HepG2 (cell line): ENCODE data around the gene ZFPL1. TPM values are rescaled to one million over a fixed set of nuclear protein-coding genes. Genes with fewer than 3 reads are reported as not detected.

Experiments
- ATAC-seq: fragments of 200-7000 bp; cut with Tn5 transposase; 3 replicates; pipeline ENCODE4 v1.9.1; 2020; ENCODE audit warnings: mild to moderate bottlenecking, moderate library complexity
- BruUV-seq: library from RNA; stranded (reverse); fragments of 400-500 nt; replicated peaks from 2 replicates; lab custom pipeline; 2021; lab: Mats Ljungman, UMichigan
- CTCF ChIA-PET: fragments of 300-600 bp; formaldehyde crosslinking; extraction: SDS; loops from one replicate; lab custom pipeline; 2021; ENCODE audit warnings: low total read pairs, inconsistent platforms, low intra/inter-chr PET ratio; lab: Yijun Ruan, JAX
- POLR2A ChIA-PET: fragments of 350-600 bp; sonication (Branson Sonifier 250); formaldehyde crosslinking; loops from one replicate; lab custom pipeline; 2020; ENCODE audit warnings: antibody characterized with exemption, inconsistent platforms; lab: Yijun Ruan, JAX
- DNase-seq: peaks from one replicate; pipeline ENCODE4 v3.0.0-alpha.2; 2015; ENCODE audit warnings: low spot score
- FAIRE-seq: peaks from 3 replicates; lab custom pipeline; 2011; peaks lifted over from hg19 to GRCh38; lab: Jason Lieb, UNC
- H2AFZ ChIP-seq: one replicate; pipeline ENCODE4 v1.6.1; 2011; ENCODE audit warnings: low read length, inconsistent platforms
- H3K27ac ChIP-seq: fragments of 300-600 bp; 3 replicates; pipeline ENCODE4 v1.8.0; 2011; ENCODE audit warnings: mixed run types, mild to moderate bottlenecking, mixed read lengths, low read length, inconsistent platforms; ENCODE audit not compliant: insufficient read depth; ENCODE audit errors: extremely low read length
- H3K27me3 ChIP-seq, 2 experiments: fragments of 200-600 bp in 1 of 2; 2 replicates in 1 of 2; 3 replicates in 1 of 2; pipeline versions ENCODE4 v1.6.0 to v1.8.0; 2011; ENCODE audit warnings: low read length in 2 of 2, mild to moderate bottlenecking in 2 of 2, moderate library complexity in 2 of 2, inconsistent platforms in 1 of 2; ENCODE audit not compliant: insufficient read depth in 2 of 2, control insufficient read depth in 1 of 2
- H3K36me3 ChIP-seq, 2 experiments: fragments of 200-600 bp in 1 of 2; replicated peaks in 1 of 2; 2 replicates in 1 of 2; 3 replicates in 1 of 2; pipeline versions ENCODE4 v1.5.1 to v1.8.0; 2011; ENCODE audit warnings: low read length in 2 of 2, inconsistent platforms in 1 of 2; ENCODE audit not compliant: insufficient read depth in 2 of 2, control insufficient read depth in 1 of 2
- H3K4me1 ChIP-seq: 2 replicates; pipeline ENCODE4 v1.5.1; 2012; ENCODE audit warnings: low read length, inconsistent platforms; ENCODE audit not compliant: insufficient read depth
- H3K4me2 ChIP-seq: 2 replicates; pipeline ENCODE4 v1.6.0; 2011; ENCODE audit warnings: low read depth, low read length, inconsistent platforms
- H3K4me3 ChIP-seq, 3 experiments: fragments of 200-600 bp in 1 of 3; sonication (generic), shearing (Covaris generic) in 1 of 3; replicated peaks in 1 of 3; 2 replicates each; pipeline ENCODE4 v1.5.1; 2011 to 2016; ENCODE audit warnings: low read length in 3 of 3, inconsistent platforms in 2 of 3, low read depth in 2 of 3, mild to moderate bottlenecking in 2 of 3, control low read depth in 1 of 3, mixed read lengths in 1 of 3; ENCODE audit not compliant: insufficient read depth in 1 of 3
- H3K79me2 ChIP-seq: one replicate; pipeline ENCODE4 v1.6.1; 2011; ENCODE audit warnings: low read length, inconsistent platforms; ENCODE audit not compliant: insufficient read depth
- H3K9ac ChIP-seq: 2 replicates; pipeline ENCODE4 v1.6.0; 2011; ENCODE audit warnings: mild to moderate bottlenecking, low read depth, low read length, inconsistent platforms; ENCODE audit not compliant: insufficient read depth
- H3K9me3 ChIP-seq: 2 replicates; pipeline ENCODE4 v1.5.1; 2012; ENCODE audit warnings: mild to moderate bottlenecking, low read length
- H4K20me1 ChIP-seq: 2 replicates; pipeline ENCODE4 v1.6.0; 2011; ENCODE audit warnings: inconsistent platforms, mild to moderate bottlenecking, low read length, moderate library complexity; ENCODE audit not compliant: insufficient read depth
- MATR3 ChIP-seq: sonication (generic); formaldehyde crosslinking; IDR thresholded peaks from 2 replicates; pipeline ENCODE4 v1.4.0; 2020; ENCODE audit warnings: missing genetic modification reagents
- SMAD3 ChIP-seq: sonication (generic); formaldehyde crosslinking; IDR thresholded peaks from 2 replicates; pipeline ENCODE4 v1.4.0; 2020; ENCODE audit warnings: missing genetic modification reagents
- ZNF136 ChIP-seq: sonication (generic); formaldehyde crosslinking; IDR thresholded peaks from 2 replicates; pipeline ENCODE4 v1.8.1; 2022; ENCODE audit warnings: low read depth, mild to moderate bottlenecking, moderate library complexity, missing genetic modification reagents
- WGBS: methylation state at CpG from one replicate; pipeline ENCODE4 v1.1.6; 2017; ENCODE audit warnings: low lambda C conversion rate; 5-methylcytosine and 5-hydroxymethylcytosine counted together
- in situ Hi-C: cut with HindIII; loops from 2 replicates; pipeline ENCODE4 v1.10.0; 2017; ENCODE audit warnings: low pct_unique_long_range_greater_than_20kb; ENCODE audit not compliant: extremely low pct_ligation_motif_present
- intact Hi-C: fragments of 100-400 bp; cut with micrococcal nuclease; formaldehyde crosslinking; loops from one replicate; pipeline ENCODE4 v1.10.0; 2022; ENCODE audit not compliant: unreplicated experiment
- polyA plus RNA-seq, 8 experiments: library from polyadenylated mRNA; depleted of rRNA in 3 of 8; stranded (reverse) in 7 of 8; unstranded in 1 of 8; fragments of >200 nt; fragmentation: Illumina TruSeq in 4 of 8; extraction: Trizol in 4 of 8; gene quantifications; 2 replicates each; pipeline versions ENCODE4 v1.2.1 to v1.2.3, GENCODE V29; 2011 to 2016; ENCODE audit warnings: low read depth in 4 of 8, missing spikeins in 1 of 8, mixed read lengths in 1 of 8; ENCODE audit not compliant: insufficient read depth in 1 of 8
- total RNA-seq, 5 experiments: library from RNA; depleted of rRNA; stranded (reverse); fragments of >200 nt; fragmentation: Illumina TruSeq; extraction: Trizol; gene quantifications; 2 replicates each; pipeline ENCODE4 v1.2.3, GENCODE V29; 2016; ENCODE audit warnings: low read depth in 1 of 5
- TF ChIP-seq, protein P1 (sequence below): sonication (generic); formaldehyde crosslinking; IDR thresholded peaks from 2 replicates; pipeline ENCODE4 v1.5.1; 2020; ENCODE audit warnings: mild to moderate bottlenecking, missing genetic modification reagents, moderate library complexity

The ZFPL1 gene
- total and polyA plus RNA-seq, 2 of the 13 experiments (the other 11 are each of a cell fraction or from before 2014, with no cell fraction given): 32.2 to 56.0 TPM

DNA sequence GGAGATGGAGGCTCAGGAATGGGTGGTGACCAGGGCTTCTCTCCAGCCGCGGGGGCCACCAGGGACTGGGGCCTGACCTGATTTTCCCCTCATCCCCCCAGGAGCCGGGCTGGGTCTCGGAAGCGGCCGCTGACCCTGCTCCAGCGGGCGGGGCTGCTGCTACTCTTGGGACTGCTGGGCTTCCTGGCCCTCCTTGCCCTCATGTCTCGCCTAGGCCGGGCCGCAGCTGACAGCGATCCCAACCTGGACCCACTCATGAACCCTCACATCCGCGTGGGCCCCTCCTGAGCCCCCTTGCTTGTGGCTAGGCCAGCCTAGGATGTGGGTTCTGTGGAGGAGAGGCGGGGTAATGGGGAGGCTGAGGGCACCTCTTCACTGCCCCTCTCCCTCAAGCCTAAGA is 3.8 kb downstream of the ZFPL1 start (continued):
- TF ChIP-seq, protein P1, sequence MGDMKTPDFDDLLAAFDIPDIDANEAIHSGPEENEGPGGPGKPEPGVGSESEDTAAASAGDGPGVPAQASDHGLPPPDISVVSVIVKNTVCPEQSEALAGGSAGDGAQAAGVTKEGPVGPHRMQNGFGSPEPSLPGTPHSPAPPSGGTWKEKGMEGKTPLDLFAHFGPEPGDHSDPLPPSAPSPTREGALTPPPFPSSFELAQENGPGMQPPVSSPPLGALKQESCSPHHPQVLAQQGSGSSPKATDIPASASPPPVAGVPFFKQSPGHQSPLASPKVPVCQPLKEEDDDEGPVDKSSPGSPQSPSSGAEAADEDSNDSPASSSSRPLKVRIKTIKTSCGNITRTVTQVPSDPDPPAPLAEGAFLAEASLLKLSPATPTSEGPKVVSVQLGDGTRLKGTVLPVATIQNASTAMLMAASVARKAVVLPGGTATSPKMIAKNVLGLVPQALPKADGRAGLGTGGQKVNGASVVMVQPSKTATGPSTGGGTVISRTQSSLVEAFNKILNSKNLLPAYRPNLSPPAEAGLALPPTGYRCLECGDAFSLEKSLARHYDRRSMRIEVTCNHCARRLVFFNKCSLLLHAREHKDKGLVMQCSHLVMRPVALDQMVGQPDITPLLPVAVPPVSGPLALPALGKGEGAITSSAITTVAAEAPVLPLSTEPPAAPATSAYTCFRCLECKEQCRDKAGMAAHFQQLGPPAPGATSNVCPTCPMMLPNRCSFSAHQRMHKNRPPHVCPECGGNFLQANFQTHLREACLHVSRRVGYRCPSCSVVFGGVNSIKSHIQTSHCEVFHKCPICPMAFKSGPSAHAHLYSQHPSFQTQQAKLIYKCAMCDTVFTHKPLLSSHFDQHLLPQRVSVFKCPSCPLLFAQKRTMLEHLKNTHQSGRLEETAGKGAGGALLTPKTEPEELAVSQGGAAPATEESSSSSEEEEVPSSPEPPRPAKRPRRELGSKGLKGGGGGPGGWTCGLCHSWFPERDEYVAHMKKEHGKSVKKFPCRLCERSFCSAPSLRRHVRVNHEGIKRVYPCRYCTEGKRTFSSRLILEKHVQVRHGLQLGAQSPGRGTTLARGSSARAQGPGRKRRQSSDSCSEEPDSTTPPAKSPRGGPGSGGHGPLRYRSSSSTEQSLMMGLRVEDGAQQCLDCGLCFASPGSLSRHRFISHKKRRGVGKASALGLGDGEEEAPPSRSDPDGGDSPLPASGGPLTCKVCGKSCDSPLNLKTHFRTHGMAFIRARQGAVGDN (CRISPR knock-in tag): 0 out of 2 replicates have a peak, but pooled peaks have one; percentile 9

DNA sequence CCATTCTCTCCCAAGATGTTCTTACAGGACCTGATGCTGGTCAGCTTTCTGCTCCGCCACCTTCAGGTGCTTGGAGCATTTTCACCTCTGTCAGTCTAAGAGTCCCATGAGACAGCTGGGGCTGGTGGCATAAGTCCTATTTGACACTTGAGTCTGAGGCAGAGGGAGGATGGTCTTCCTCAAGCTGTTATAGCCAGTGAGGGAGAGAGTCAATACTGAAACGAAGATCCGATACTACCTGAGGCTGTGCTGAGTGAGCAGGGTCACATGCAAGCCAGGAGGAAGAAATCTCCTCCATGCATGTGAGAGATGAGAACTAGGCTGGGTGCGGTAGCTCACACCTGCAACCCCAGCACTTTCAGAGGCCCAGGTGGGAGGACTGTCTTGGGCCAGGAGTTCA is 5.6 kb downstream of the ZFPL1 start:
- no peak overlapping the region for H2AFZ ChIP-seq
- TF ChIP-seq ZNF136 (CRISPR knock-in tag): no peak
- no peak for TF ChIP-seq SMAD3
- no peak for TF ChIP-seq MATR3
- TF ChIP-seq, all 625 proteins: peak for 0
- no peaks in the 10 kb centered on the region for H3K27me3 ChIP-seq
- no peak overlapping the region for H3K4me2 ChIP-seq
- peaks cover 38% of the 10 kb centered on the region for H3K4me1 ChIP-seq
- DNase-seq (no peak), ATAC-seq (no peak), FAIRE-seq (no peak)
- H3K4me3 ChIP-seq: no peak overlapping the region
- intact Hi-C loops (no loop called here), in situ Hi-C loops (no loop called here)
- no peak overlapping the region for H3K27ac ChIP-seq
- POLR2A ChIA-PET: interaction anchor here (1.8 kb wide), 1 partner anchor 22 kb away, joined by 9 read pairs; the partner anchor contains the start of gene TM7SF2
- no TSS peak for BruUV-seq
- no peak overlapping the region for H3K9ac ChIP-seq
- H3K79me2 ChIP-seq: peaks cover 9% of the 10 kb centered on the region
- H3K36me3 ChIP-seq: peaks cover 13 to 18% of the 10 kb centered on the region in 2 experiments; a peak in 3 of 5 replicates
- no peaks in the 10 kb centered on the region for H4K20me1 ChIP-seq
- CTCF ChIA-PET: no interaction called here
- no peaks in the 10 kb centered on the region for H3K9me3 ChIP-seq
- WGBS: 92% methylated on average over 4 of the region's 4 CpGs
